Heart right ventricle (tissue), 16 donors: ENCODE results near the gene TMEM50B. TPM values are rescaled to one million over a fixed set of nuclear protein-coding genes. Genes with fewer than 3 reads are reported as not detected.
"Not testable (repeated sequence)": the region's sequence is repeated elsewhere in the genome, so short reads cannot be mapped to it uniquely, and the experiment has no call there.

ENCODE experiments used
- ATAC-seq, 8 donors: fragments of 200-7000 bp; cut with Tn5 transposase; one replicate each; pipeline ENCODE4 v1.9.1; 2020; ENCODE audit warnings: mild to moderate bottlenecking in 8 of 8, moderate library complexity in 8 of 8, moderate number of reproducible peaks in 1 of 8
- DNase-seq, 2 donors: peaks; one replicate each; pipeline ENCODE4 v3.0.0-alpha.2; 2020
- H3K27ac ChIP-seq, 10 donors: fragments of 200-600 bp; sonication (generic) in 2 of 10; one replicate each; pipeline versions ENCODE4 v1.5.0 to v1.8.0; 2020 to 2022; ENCODE audit warnings: mild to moderate bottlenecking in 3 of 10
- H3K27me3 ChIP-seq, 7 donors: fragments of 200-600 bp; one replicate each; pipeline ENCODE4 v1.8.0; 2021 to 2022; ENCODE audit warnings: mild to moderate bottlenecking in 2 of 7
- H3K36me3 ChIP-seq, 9 donors: fragments of 200-600 bp; sonication (generic) in 1 of 9; one replicate each; pipeline versions ENCODE4 v1.5.0 to v1.8.0; 2020 to 2022; ENCODE audit warnings: mild to moderate bottlenecking in 2 of 9
- H3K4me1 ChIP-seq, 9 donors: fragments of 200-600 bp; sonication (generic) in 1 of 9; one replicate each; pipeline versions ENCODE4 v1.5.0 to v1.8.0; 2020 to 2022; ENCODE audit warnings: mild to moderate bottlenecking in 4 of 9
- H3K4me3 ChIP-seq, 10 donors: fragments of 200-600 bp; sonication (generic) in 2 of 10; one replicate each; pipeline versions ENCODE4 v1.5.0 to v1.8.0; 2020 to 2022; ENCODE audit warnings: mild to moderate bottlenecking in 7 of 10, moderate library complexity in 2 of 10
- H3K9me3 ChIP-seq, 11 donors: fragments of 200-600 bp in 10 of 11; sonication (generic) in 2 of 11; one replicate each; pipeline versions ENCODE4 v1.5.0 to v1.8.0; 2013 to 2022; ENCODE audit warnings: mild to moderate bottlenecking in 2 of 11, control low read depth in 1 of 11, moderate library complexity in 1 of 11
- CTCF ChIP-seq, 9 donors: fragments of 200-600 bp; sonication (generic) in 2 of 9; IDR thresholded peaks; one replicate each; pipeline versions ENCODE4 v1.5.0 to v1.8.0; 2021 to 2022; ENCODE audit warnings: antibody characterized with exemption in 9 of 9, mild to moderate bottlenecking in 5 of 9, moderate library complexity in 1 of 9
- WGBS, 2 donors: extraction: QIAGEN DNeasy Blood & Tissue Kit; methylation state at CpG; one replicate each; pipeline ENCODE4 v1.1.7; 2013; ENCODE audit warnings: inconsistent platforms in 1 of 2; 5-methylcytosine and 5-hydroxymethylcytosine counted together
- intact Hi-C, 10 donors: fragments of 100-400 bp; cut with DNase I; formaldehyde crosslinking; loops; one replicate each; pipeline versions ENCODE4 v1.11.1 to v1.14.2; 2022
- polyA plus RNA-seq, 2 donors: library from polyadenylated mRNA; stranded (reverse); fragments of 200-250 nt; gene quantifications; one replicate each; pipeline ENCODE4 v1.2.3, GENCODE V29; 2013
- total RNA-seq, 10 donors: library from RNA; stranded (reverse); fragmentation: NEBNext Ultra II Directional in 3 of 10; extraction: Animal tissue kit (Norgen Biotek cat#: 25700) in 3 of 10; gene quantifications; one replicate each; pipeline versions ENCODE4 v1.2.1 to v1.2.4, GENCODE V29; 2021 to 2023
- donor health status: Arrhythmogenic right ventricular cardiomyopathy.
- donor health status: ischemic (EF 13 %, LVEDD 7.1; RV severe dilation, severe dysfunction).
- donor health status: healthy with polysubstance abuse.
- donor health status: DM: no; HTN: yes; CAD: no.
- donor health status: DM: no; HTN: no; CAD: no.
- donor health status: ischemic (EF 25% LVEDD 6.9; RV normal size, moderate dysfunction).
- donor health status: ischemic (EF 25% LVEDD 5.7; RV mildly dilated, moderate dysfunction).
- donor health status: healthy.
- donor health status: DM: yes; HTN: yes; CAD: no.
- donor health status: Ischemic cardiomyopathy.
- donor health status: ischemic (EF 35%, LVEDD 5.7; RV mildly dilated, moderate dysfunction).
- donor health status: nonischemic (EF 11% LVEDD 7.7; RV severe dilation, severe dysfunction).
- donor health status: DM: yes; HTN: yes; CAD: no.
- donor health status: PGD.
- donor health status: ischemic (EF 29% LVEDD 5.4; RV normal size, mild dysfunction).
- donor health status: nonischemic (EF 23%, LVEDD 6.1; RV moderate dilation, normal function).

The TMEM50B gene
- total and polyA plus RNA-seq, 12 donors: 26.7 to 71.4 (median 30.6) TPM

- Histone ChIP-seq H3K27ac (peak overlapping the region in 5 of 10 donors; percentile 96 to 99 (median 99)), H3K9me3 (peaks cover 0 to 2% (median 0%) of the 10 kb centered on the region in 11 donors), H3K4me1 (peaks cover 0 to 31% (median 16%) of the 10 kb centered on the region in 9 donors), H3K27me3 (no peaks in the 10 kb centered on the region), H3K4me3 (peak overlapping the region in 9 of 10 donors; percentile 91 to 99 (median 96)), H3K36me3 (peaks cover 0 to 4% (median 0%) of the 10 kb centered on the region in 9 donors)
- 69 to 72% methylated on average over 9 of the region's 9 CpGs for WGBS, 2 donors
- intact Hi-C loops: loop anchor here in 2 of 10 donors (2.0 to 5.0 kb wide), 2 partner anchors 64 to 65 kb away; partner anchors contain the start of genes GART (in 2 of the 2) and SON (in 2 of the 2)
- DNase-seq (no peak), ATAC-seq (no peak)
- TF ChIP-seq CTCF (IDR thresholded peaks at IDR 0.05): no peak
These were observed 1.6 kb downstream of the TMEM50B start for GRCh38 chr21:33478182-33478581.

- ATAC-seq (no peak), DNase-seq (no peak)
- no peak for TF ChIP-seq CTCF (IDR thresholded peaks at IDR 0.05)
- 82 to 88% methylated on average over 7 of the region's 7 CpGs for WGBS, 2 donors
- Histone ChIP-seq H3K4me3 (no peak overlapping the region), H3K27me3 (no peaks in the 10 kb centered on the region), H3K27ac (no peak overlapping the region), H3K9me3 (peaks cover 0 to 4% (median 0%) of the 10 kb centered on the region in 11 donors), H3K36me3 (peaks cover 0 to 4% (median 0%) of the 10 kb centered on the region in 9 donors), H3K4me1 (peaks cover 0 to 31% (median 16%) of the 10 kb centered on the region in 9 donors)
- intact Hi-C loops: loop anchor here in 1 of 10 donors (5.0 kb wide), 1 partner anchor 65 kb away; the partner anchor contains the start of genes GART and SON
These were observed 2.7 kb downstream of the TMEM50B start for GRCh38 chr21:33477066-33477465.

DNA sequence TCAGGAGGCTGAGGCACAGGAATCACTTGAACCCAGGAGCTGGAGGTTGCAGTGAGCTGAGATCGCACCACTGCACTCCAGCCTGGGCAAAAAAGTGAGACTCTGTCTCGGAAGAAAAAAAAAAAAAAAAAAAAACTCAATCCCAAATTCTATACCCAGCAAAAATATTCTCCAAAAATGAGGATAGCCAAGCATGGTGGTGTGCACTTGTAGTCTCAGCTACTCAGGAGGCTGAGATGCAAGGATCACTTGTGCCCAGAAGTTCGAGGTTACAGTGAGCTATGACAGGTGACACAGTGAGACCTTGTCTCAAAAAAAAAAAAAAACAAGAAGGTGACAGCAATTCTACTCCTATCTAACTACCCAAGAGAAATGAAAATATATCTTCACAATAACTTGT lies 6.4 kb downstream of the TMEM50B start:
- no peak for TF ChIP-seq CTCF (IDR thresholded peaks at IDR 0.05)
- peaks cover 0 to 4% (median 0%) of the 10 kb centered on the region in 11 donors for H3K9me3 ChIP-seq
- H3K27me3 ChIP-seq: no peaks in the 10 kb centered on the region
- no peak for DNase-seq
- no peak for ATAC-seq
- H3K4me1 ChIP-seq: peaks cover 0 to 28% (median 8%) of the 10 kb centered on the region in 9 donors
- H3K27ac ChIP-seq: no peak overlapping the region
- H3K4me3 ChIP-seq: no peak overlapping the region
- intact Hi-C loops: no loop called here
- WGBS, 2 donors: 96 to 99% methylated on average over 3 of the region's 3 CpGs
- H3K36me3 ChIP-seq: peaks cover 0 to 4% (median 0%) of the 10 kb centered on the region in 9 donors

GRCh38 chr21:33470701-33471100 lies 9.1 kb downstream of the TMEM50B start:
- TF ChIP-seq CTCF (IDR thresholded peaks at IDR 0.05): no peak

GRCh38 chr21:33469183-33469582 lies 10.6 kb downstream of the TMEM50B start:
- H3K9me3 ChIP-seq, H3K27ac ChIP-seq, H3K27me3 ChIP-seq, ATAC-seq, H3K4me3 ChIP-seq, intact Hi-C loops, DNase-seq: not testable (repeated sequence)
- 91 to 94% methylated on average over 4 of the region's 4 CpGs for WGBS, 2 donors
- H3K36me3 ChIP-seq: peaks cover 0 to 38% (median 0%) of the 10 kb centered on the region in 9 donors
- H3K4me1 ChIP-seq: peaks cover 0 to 17% (median 0%) of the 10 kb centered on the region in 9 donors

More at GRCh38 chr21:33470701-33471100, 9.1 kb downstream of the TMEM50B start:
- Histone ChIP-seq H3K27ac (no peak overlapping the region), H3K27me3 (no peaks in the 10 kb centered on the region), H3K36me3 (peaks cover 0 to 23% (median 0%) of the 10 kb centered on the region in 9 donors), H3K4me1 (peaks cover 0 to 17% (median 0%) of the 10 kb centered on the region in 9 donors), H3K9me3 (peaks cover 0 to 4% (median 0%) of the 10 kb centered on the region in 11 donors), H3K4me3 (no peak overlapping the region)
- DNase-seq (no peak), ATAC-seq (no peak)
- intact Hi-C loops: no loop called here
- 98 to 100% methylated on average over 2 of the region's 2 CpGs for WGBS, 2 donors
